ENCODE data around the gene REV1. TPM values are rescaled to one million over a fixed set of nuclear protein-coding genes. Genes with fewer than 3 reads are reported as not detected.

The REV1 gene
- total and polyA plus RNA-seq, 4 donors: 4.0 to 37.7 (median 16.2) TPM

DNA sequence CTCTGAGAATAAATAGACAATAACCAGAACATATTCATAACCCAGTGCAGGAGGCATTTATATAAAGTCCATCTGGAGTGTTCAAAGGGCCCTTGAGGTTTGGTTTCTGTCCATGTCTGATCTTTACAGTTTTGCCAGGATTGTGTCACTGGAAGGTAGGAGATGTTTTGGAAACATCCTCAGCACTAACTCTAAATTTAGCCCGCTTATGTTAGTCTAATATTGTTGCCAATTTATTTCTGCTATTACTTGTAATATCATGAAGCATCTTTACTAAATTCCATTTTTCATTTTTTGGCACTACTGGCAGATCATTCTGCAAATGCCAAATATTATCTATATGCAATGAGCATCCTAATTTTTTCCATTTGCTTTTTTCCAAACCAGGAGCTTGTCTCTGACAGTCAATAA is 22.4 kb upstream of the REV1 start (continued):
- TF ChIP-seq, protein P1, sequence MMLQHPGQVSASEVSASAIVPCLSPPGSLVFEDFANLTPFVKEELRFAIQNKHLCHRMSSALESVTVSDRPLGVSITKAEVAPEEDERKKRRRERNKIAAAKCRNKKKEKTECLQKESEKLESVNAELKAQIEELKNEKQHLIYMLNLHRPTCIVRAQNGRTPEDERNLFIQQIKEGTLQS (IDR thresholded peaks at IDR 0.05): no peak
- TF ChIP-seq TAF1 (conservative IDR thresholded peaks at IDR 0.05): no peak

DNA sequence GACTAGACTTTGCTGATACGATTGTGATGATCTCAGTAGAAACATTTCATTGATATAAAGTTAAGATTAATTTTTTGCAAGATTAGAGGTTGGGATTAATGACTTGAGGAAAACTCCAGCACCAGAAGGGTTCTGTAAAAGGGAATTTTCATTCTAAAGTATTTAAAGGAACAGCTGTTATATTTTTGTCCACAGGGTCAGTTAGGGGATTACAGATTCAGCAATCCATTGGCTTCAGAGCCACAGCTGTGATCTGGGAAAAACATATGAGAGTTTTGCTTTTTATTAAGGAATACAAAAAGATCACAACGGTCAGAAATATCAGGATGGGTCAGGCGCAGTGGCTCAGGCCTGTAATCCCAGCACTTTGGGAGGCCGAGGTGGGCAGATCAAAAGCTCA is 19.6 kb upstream of the REV1 start:
- H3K27ac ChIP-seq (ENCODE audit: low read depth in 1 of 2, low read length in 2 of 2): no peak overlapping the region

More for the DNA sequence above, 19.6 kb upstream of the REV1 start:
- no peak overlapping the region for H3K4me3 ChIP-seq (ENCODE audit: low read depth in 1 of 3, low read length in 3 of 3)
- no peaks in the 10 kb centered on the region for H3K4me1 ChIP-seq (ENCODE audit: control insufficient read depth in 4 of 4, insufficient read depth in 4 of 4, low read length in 3 of 4)
- DNase-seq (ENCODE audit: low spot score): no peak
- H3K9ac ChIP-seq (ENCODE audit: low read depth in 1 of 2, low read length in 2 of 2): no peak overlapping the region
- no peaks in the 10 kb centered on the region for H3K9me3 ChIP-seq (ENCODE audit: control insufficient read depth in 4 of 4, low read length in 3 of 4)
- no peak for TF ChIP-seq JUND (IDR thresholded peaks at IDR 0.05)
- TF ChIP-seq, protein P2, sequence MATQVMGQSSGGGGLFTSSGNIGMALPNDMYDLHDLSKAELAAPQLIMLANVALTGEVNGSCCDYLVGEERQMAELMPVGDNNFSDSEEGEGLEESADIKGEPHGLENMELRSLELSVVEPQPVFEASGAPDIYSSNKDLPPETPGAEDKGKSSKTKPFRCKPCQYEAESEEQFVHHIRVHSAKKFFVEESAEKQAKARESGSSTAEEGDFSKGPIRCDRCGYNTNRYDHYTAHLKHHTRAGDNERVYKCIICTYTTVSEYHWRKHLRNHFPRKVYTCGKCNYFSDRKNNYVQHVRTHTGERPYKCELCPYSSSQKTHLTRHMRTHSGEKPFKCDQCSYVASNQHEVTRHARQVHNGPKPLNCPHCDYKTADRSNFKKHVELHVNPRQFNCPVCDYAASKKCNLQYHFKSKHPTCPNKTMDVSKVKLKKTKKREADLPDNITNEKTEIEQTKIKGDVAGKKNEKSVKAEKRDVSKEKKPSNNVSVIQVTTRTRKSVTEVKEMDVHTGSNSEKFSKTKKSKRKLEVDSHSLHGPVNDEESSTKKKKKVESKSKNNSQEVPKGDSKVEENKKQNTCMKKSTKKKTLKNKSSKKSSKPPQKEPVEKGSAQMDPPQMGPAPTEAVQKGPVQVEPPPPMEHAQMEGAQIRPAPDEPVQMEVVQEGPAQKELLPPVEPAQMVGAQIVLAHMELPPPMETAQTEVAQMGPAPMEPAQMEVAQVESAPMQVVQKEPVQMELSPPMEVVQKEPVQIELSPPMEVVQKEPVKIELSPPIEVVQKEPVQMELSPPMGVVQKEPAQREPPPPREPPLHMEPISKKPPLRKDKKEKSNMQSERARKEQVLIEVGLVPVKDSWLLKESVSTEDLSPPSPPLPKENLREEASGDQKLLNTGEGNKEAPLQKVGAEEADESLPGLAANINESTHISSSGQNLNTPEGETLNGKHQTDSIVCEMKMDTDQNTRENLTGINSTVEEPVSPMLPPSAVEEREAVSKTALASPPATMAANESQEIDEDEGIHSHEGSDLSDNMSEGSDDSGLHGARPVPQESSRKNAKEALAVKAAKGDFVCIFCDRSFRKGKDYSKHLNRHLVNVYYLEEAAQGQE (IDR thresholded peaks at IDR 0.05): no peak
- TF ChIP-seq EGR1 (IDR thresholded peaks at IDR 0.05; ENCODE audit: low read depth in 2 of 2): no peak
- no peak for TF ChIP-seq GABPA (IDR thresholded peaks at IDR 0.05 in 1 of 2, conservative IDR thresholded peaks at IDR 0.05 in 1 of 2)
- no peak for TF ChIP-seq YY1 (IDR thresholded peaks at IDR 0.05)
- no peak for TF ChIP-seq HNF4G (IDR thresholded peaks at IDR 0.05)
- TF ChIP-seq, protein P3, sequence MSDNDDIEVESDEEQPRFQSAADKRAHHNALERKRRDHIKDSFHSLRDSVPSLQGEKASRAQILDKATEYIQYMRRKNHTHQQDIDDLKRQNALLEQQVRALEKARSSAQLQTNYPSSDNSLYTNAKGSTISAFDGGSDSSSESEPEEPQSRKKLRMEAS (IDR thresholded peaks at IDR 0.05): no peak
- no peak for TF ChIP-seq HNF4A (conservative IDR thresholded peaks at IDR 0.05)
- TF ChIP-seq FOXA1 (IDR thresholded peaks at IDR 0.05): no peak
- no peak for TF ChIP-seq NR2F2 (IDR thresholded peaks at IDR 0.05)
- TF ChIP-seq RAD21 (IDR thresholded peaks at IDR 0.05): no peak
- TF ChIP-seq TAF1 (conservative IDR thresholded peaks at IDR 0.05): no peak
- no peak for TF ChIP-seq RXRA (IDR thresholded peaks at IDR 0.05)
- TF ChIP-seq, protein P4, sequence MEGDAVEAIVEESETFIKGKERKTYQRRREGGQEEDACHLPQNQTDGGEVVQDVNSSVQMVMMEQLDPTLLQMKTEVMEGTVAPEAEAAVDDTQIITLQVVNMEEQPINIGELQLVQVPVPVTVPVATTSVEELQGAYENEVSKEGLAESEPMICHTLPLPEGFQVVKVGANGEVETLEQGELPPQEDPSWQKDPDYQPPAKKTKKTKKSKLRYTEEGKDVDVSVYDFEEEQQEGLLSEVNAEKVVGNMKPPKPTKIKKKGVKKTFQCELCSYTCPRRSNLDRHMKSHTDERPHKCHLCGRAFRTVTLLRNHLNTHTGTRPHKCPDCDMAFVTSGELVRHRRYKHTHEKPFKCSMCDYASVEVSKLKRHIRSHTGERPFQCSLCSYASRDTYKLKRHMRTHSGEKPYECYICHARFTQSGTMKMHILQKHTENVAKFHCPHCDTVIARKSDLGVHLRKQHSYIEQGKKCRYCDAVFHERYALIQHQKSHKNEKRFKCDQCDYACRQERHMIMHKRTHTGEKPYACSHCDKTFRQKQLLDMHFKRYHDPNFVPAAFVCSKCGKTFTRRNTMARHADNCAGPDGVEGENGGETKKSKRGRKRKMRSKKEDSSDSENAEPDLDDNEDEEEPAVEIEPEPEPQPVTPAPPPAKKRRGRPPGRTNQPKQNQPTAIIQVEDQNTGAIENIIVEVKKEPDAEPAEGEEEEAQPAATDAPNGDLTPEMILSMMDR (IDR thresholded peaks at IDR 0.05; ENCODE audit: low read depth, low read length, missing input control): no peak
- no peak for TF ChIP-seq FOXA2 (IDR thresholded peaks at IDR 0.05)
- no peak for TF ChIP-seq SP1 (IDR thresholded peaks at IDR 0.05)
- TF ChIP-seq, protein P5, sequence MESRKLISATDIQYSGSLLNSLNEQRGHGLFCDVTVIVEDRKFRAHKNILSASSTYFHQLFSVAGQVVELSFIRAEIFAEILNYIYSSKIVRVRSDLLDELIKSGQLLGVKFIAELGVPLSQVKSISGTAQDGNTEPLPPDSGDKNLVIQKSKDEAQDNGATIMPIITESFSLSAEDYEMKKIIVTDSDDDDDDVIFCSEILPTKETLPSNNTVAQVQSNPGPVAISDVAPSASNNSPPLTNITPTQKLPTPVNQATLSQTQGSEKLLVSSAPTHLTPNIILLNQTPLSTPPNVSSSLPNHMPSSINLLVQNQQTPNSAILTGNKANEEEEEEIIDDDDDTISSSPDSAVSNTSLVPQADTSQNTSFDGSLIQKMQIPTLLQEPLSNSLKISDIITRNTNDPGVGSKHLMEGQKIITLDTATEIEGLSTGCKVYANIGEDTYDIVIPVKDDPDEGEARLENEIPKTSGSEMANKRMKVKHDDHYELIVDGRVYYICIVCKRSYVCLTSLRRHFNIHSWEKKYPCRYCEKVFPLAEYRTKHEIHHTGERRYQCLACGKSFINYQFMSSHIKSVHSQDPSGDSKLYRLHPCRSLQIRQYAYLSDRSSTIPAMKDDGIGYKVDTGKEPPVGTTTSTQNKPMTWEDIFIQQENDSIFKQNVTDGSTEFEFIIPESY (IDR thresholded peaks at IDR 0.05): no peak
- TF ChIP-seq, protein P1 (IDR thresholded peaks at IDR 0.05): no peak
- WGBS: 89% methylated on average over 4 of the region's 4 CpGs
- no peaks in the 10 kb centered on the region for H3K27me3 ChIP-seq (ENCODE audit: control insufficient read depth in 4 of 4, insufficient read depth in 4 of 4, low read length in 3 of 4)
- no peaks in the 10 kb centered on the region for H3K36me3 ChIP-seq (ENCODE audit: control insufficient read depth in 4 of 4, insufficient read depth in 3 of 4, low read depth in 1 of 4, low read length in 3 of 4)

All from liver (tissue), 9 donors.